A549 (cell line): ENCODE data around the gene NNMT.

Experiments used
- CBX8 ChIP-seq: fragments of 200-600 bp; sonication (generic); IDR thresholded peaks from 2 replicates; pipeline ENCODE4 v1.6.1; 2016
- CTCF ChIP-seq: fragments of >200 bp; sonication (Bioruptor Twin); formaldehyde crosslinking; IDR thresholded peaks from 3 replicates; pipeline ENCODE4 v1.5.1; 2016
- EP300 ChIP-seq, 2 experiments: fragments of >200 bp; sonication (Bioruptor Twin); formaldehyde crosslinking; IDR thresholded peaks; 2 replicates in 1 of 2; 3 replicates in 1 of 2; pipeline ENCODE4 v1.6.1; 2016 to 2017
- FOSL2 ChIP-seq, 2 experiments: fragments of 450-650 bp in 1 of 2; fragments of >200 bp in 1 of 2; sonication (Bioruptor Twin) in 1 of 2; formaldehyde crosslinking; IDR thresholded peaks; 2 replicates each; pipeline versions ENCODE4 v1.5.0 to v1.6.1; 2016 to 2020; ENCODE audit warnings: mild to moderate bottlenecking in 1 of 2, moderate library complexity in 1 of 2
- HEYL ChIP-seq: fragments of 250-450 bp; sonication (Bioruptor Pico); IDR thresholded peaks from 2 replicates; pipeline ENCODE4 v1.8.0; 2021; ENCODE audit warnings: mild to moderate bottlenecking, moderate library complexity
- HOXB5 ChIP-seq: fragments of 250-450 bp; sonication (Bioruptor Pico); IDR thresholded peaks from 2 replicates; pipeline ENCODE4 v1.5.0; 2020; ENCODE audit warnings: mild to moderate bottlenecking, moderate library complexity
- JUN ChIP-seq, 2 experiments: fragments of >200 bp; sonication (Bioruptor Twin); formaldehyde crosslinking; IDR thresholded peaks; 2 replicates in 1 of 2; 3 replicates in 1 of 2; pipeline ENCODE4 v1.6.1; 2016 to 2017
- KDM5A ChIP-seq: fragments of 200-600 bp; sonication (generic); IDR thresholded peaks from 2 replicates; pipeline ENCODE4 v1.6.1; 2016; ENCODE audit warnings: antibody characterized with exemption, mild to moderate bottlenecking
- NPAS2 ChIP-seq: fragments of 250-450 bp; sonication (Bioruptor Pico); IDR thresholded peaks from 2 replicates; pipeline ENCODE4 v1.8.0; 2022; ENCODE audit warnings: mild to moderate bottlenecking, moderate library complexity, borderline replicate concordance
- POLR2A ChIP-seq: IDR thresholded peaks from 2 replicates; pipeline ENCODE4 v1.6.1; 2012; ENCODE audit warnings: mild to moderate bottlenecking, low read length
- SMC3 ChIP-seq: fragments of >200 bp; sonication (Bioruptor Twin); formaldehyde crosslinking; IDR thresholded peaks from 3 replicates; pipeline ENCODE4 v1.6.1; 2018; ENCODE audit warnings: inconsistent platforms
- TP53 ChIP-seq: fragments of 250-450 bp; sonication (Bioruptor Pico); IDR thresholded peaks from 2 replicates; pipeline ENCODE4 v1.5.0; 2021; ENCODE audit warnings: mild to moderate bottlenecking, moderate library complexity
- USF2 ChIP-seq: fragments of 450-650 bp; IDR thresholded peaks from 2 replicates; pipeline ENCODE4 v1.6.1; 2014; ENCODE audit warnings: antibody characterized with exemption

GRCh38 chr11:114322934-114323333 lies 26.7 kb downstream of the NNMT start:
- TF ChIP-seq POLR2A (no peak), CTCF (no peak), JUN (IDR thresholded peaks at IDR 0.05) (no peak), TP53 (no peak), HEYL (CRISPR knock-in tag) (no peak), SMC3 (no peak), KDM5A (no peak), NPAS2 (CRISPR knock-in tag) (no peak), CBX8 (no peak), EP300 (IDR thresholded peaks at IDR 0.05) (no peak), HOXB5 (CRISPR knock-in tag) (no peak), FOSL2 (IDR thresholded peaks at IDR 0.05) (no peak), FOSL2 (CRISPR knock-in tag; IDR thresholded peaks at IDR 0.05) (no peak), USF2 (no peak)
